Osteocyte (in vitro differentiated cells): Measurements from ENCODE around the gene RXFP3. TPM values are rescaled to one million over a fixed set of nuclear protein-coding genes. Genes with fewer than 3 reads are reported as not detected.

Experiments used
- DNase-seq: peaks from one replicate; pipeline ENCODE4 v3.0.0; 2021; ENCODE audit warnings: mixed read lengths; ENCODE audit not compliant: unreplicated experiment; ENCODE audit errors: extremely low spot score
- H3K27ac Mint-ChIP-seq: one replicate; pipeline ENCODE4 v1.8.0; 2021; ENCODE audit warnings: mild to moderate bottlenecking, mixed read lengths; ENCODE audit not compliant: unreplicated experiment
- H3K27me3 Mint-ChIP-seq: one replicate; pipeline ENCODE4 v1.8.0; 2021; ENCODE audit warnings: mixed read lengths; ENCODE audit not compliant: unreplicated experiment
- H3K36me3 Mint-ChIP-seq: one replicate; pipeline ENCODE4 v1.8.0; 2021; ENCODE audit warnings: mixed read lengths; ENCODE audit not compliant: unreplicated experiment
- H3K4me1 Mint-ChIP-seq: one replicate; pipeline ENCODE4 v1.8.0; 2021; ENCODE audit warnings: mixed read lengths; ENCODE audit not compliant: unreplicated experiment
- H3K4me3 Mint-ChIP-seq: one replicate; pipeline ENCODE4 v1.8.0; 2021; ENCODE audit warnings: mild to moderate bottlenecking, moderate library complexity, mixed read lengths; ENCODE audit not compliant: unreplicated experiment
- H3K9me3 Mint-ChIP-seq: one replicate; pipeline ENCODE4 v1.8.0; 2021; ENCODE audit warnings: mixed read lengths; ENCODE audit not compliant: unreplicated experiment
- CTCF ChIP-seq: fragments of 200-600 bp; sonication (generic); IDR thresholded peaks from 2 replicates; pipeline ENCODE4 v1.5.0; 2021; ENCODE audit warnings: antibody characterized with exemption, mild to moderate bottlenecking, moderate library complexity
- total RNA-seq: library from RNA; stranded (reverse); gene quantifications from 2 replicates; pipeline ENCODE4 v1.2.1, GENCODE V29; 2021

The RXFP3 gene
- total RNA-seq, 1 donor from 2014 or later, result not detected

- Mint-ChIP-seq H3K27ac (no peak overlapping the region), H3K4me1 (no peaks in the 10 kb centered on the region), H3K4me3 (no peak overlapping the region), H3K27me3 (peaks cover 40% of the 10 kb centered on the region), H3K36me3 (no peaks in the 10 kb centered on the region), H3K9me3 (peaks cover 11% of the 10 kb centered on the region)
- DNase-seq, result no peak
- no peak for TF ChIP-seq CTCF
Measured at GRCh38 chr5:33957577-33958150, 21.5 kb downstream of the RXFP3 start.

GRCh38 chr5:33958176-33958575 is 22.0 kb downstream of the RXFP3 start:
- Mint-ChIP-seq H3K27me3 (peaks cover 42% of the 10 kb centered on the region), H3K4me1 (no peaks in the 10 kb centered on the region), H3K36me3 (no peaks in the 10 kb centered on the region), H3K9me3 (peaks cover 11% of the 10 kb centered on the region), H3K27ac (no peak overlapping the region), H3K4me3 (no peak overlapping the region)
- no peak for TF ChIP-seq CTCF
- no peak for DNase-seq

- TF ChIP-seq CTCF, result no peak
- H3K36me3 Mint-ChIP-seq, result no peaks in the 10 kb centered on the region
- no peak overlapping the region for H3K27ac Mint-ChIP-seq
- no peak overlapping the region for H3K4me3 Mint-ChIP-seq
- H3K4me1 Mint-ChIP-seq, result no peaks in the 10 kb centered on the region
- H3K9me3 Mint-ChIP-seq, result no peaks in the 10 kb centered on the region
- no peak for DNase-seq
- peaks cover 27% of the 10 kb centered on the region for H3K27me3 Mint-ChIP-seq
Measured at GRCh38 chr5:33964132-33964700, 28.0 kb downstream of the RXFP3 start.

GRCh38 chr5:33966805-33967204 is 30.6 kb downstream of the RXFP3 start:
- Mint-ChIP-seq H3K4me3 (no peak overlapping the region), H3K36me3 (no peaks in the 10 kb centered on the region), H3K27ac (no peak overlapping the region), H3K4me1 (peaks cover 2% of the 10 kb centered on the region), H3K9me3 (no peaks in the 10 kb centered on the region), H3K27me3 (peaks cover 7% of the 10 kb centered on the region)
- no peak for DNase-seq
- no peak for TF ChIP-seq CTCF

- DNase-seq, result no peak
- peaks cover 9% of the 10 kb centered on the region for H3K27me3 Mint-ChIP-seq
- no peaks in the 10 kb centered on the region for H3K9me3 Mint-ChIP-seq
- H3K27ac Mint-ChIP-seq, result no peak overlapping the region
- TF ChIP-seq CTCF, result no peak
- no peak overlapping the region for H3K4me3 Mint-ChIP-seq
- no peaks in the 10 kb centered on the region for H3K36me3 Mint-ChIP-seq
- peaks cover 2% of the 10 kb centered on the region for H3K4me1 Mint-ChIP-seq
Measured at GRCh38 chr5:33968211-33969005, 32.2 kb downstream of the RXFP3 start.
